Erythroblast (primary cell): ENCODE data around the gene ERC2.

ENCODE experiments used
- GATA1 ChIP-seq: IDR thresholded peaks from 2 replicates; pipeline ENCODE4 v1.6.1; 2011; ENCODE audit warnings: low read depth, mild to moderate bottlenecking, control low read depth, low read length, moderate library complexity
- POLR2A ChIP-seq: IDR thresholded peaks from 2 replicates; pipeline ENCODE4 v1.6.1; 2011; ENCODE audit warnings: mild to moderate bottlenecking, low read length

DNA sequence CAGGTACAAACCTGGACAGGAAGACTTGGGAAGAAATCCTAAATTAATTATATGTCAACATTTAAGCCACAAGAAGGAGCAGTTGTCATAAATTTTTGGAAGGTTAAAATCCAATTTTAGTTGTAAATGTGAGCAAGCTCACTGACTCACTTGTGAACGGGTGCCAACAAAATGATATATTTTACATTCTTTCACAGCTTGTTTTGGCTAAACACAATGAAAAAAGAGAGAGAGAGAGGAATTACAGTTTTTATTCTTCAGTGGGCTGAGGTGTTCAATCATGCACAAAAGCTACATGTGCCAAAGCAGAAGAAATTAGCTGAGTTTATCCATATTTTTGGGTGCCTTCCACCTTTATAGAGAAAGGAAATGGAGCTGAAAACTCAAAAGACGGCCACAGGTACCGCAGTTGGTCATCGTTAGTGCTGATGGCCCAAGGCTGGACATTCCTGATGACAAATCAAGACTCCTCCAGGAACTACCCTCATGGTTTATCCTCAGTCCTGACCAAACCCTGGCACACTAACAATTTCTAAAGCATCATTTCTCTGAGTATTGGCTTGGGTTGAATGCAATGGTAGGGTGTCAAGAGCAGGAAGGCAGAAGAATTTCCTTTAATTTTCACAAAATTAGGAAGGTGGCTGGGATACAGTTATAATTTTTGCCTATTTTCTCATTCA lies 943.6 kb downstream of the ERC2 start:
- TF ChIP-seq POLR2A, result no peak
- no peak for TF ChIP-seq GATA1
